Thyroid gland (tissue), 4 donors: ENCODE measurements around the gene CCDC15. TPM values are rescaled to one million over a fixed set of nuclear protein-coding genes. Genes with fewer than 3 reads are reported as not detected.

Experiments
- DNase-seq, 2 donors: peaks; one replicate each; pipeline ENCODE4 v3.0.0-alpha.2; 2019
- H3K27ac ChIP-seq, 3 donors: fragments of 200-600 bp; sonication (generic); 1 replicate in 2 of 3; 2 replicates in 1 of 3; pipeline ENCODE4 v1.5.1; 2016 to 2019; ENCODE audit warnings: mild to moderate bottlenecking in 1 of 3, moderate library complexity in 1 of 3
- H3K27me3 ChIP-seq: fragments of 200-600 bp; sonication (generic); one replicate; pipeline ENCODE4 v1.5.1; 2019
- H3K36me3 ChIP-seq, 2 donors: fragments of 200-600 bp; sonication (generic); one replicate each; pipeline ENCODE4 v1.5.1; 2016 to 2019
- H3K4me1 ChIP-seq, 2 donors: fragments of 200-600 bp; sonication (generic); one replicate each; pipeline ENCODE4 v1.5.1; 2017 to 2019
- H3K4me3 ChIP-seq, 3 donors: fragments of 200-600 bp; sonication (generic); replicated peaks in 1 of 3; 1 replicate in 2 of 3; 2 replicates in 1 of 3; pipeline ENCODE4 v1.5.1; 2016; ENCODE audit warnings: mild to moderate bottlenecking in 1 of 3
- H3K9me3 ChIP-seq: fragments of 200-600 bp; sonication (generic); one replicate; pipeline ENCODE4 v1.5.1; 2017
- POLR2A ChIP-seq, 2 donors: fragments of 450-650 bp; IDR thresholded peaks; one replicate each; pipeline ENCODE4 v1.6.1; 2017; ENCODE audit warnings: antibody characterized with exemption in 2 of 2, mild to moderate bottlenecking in 2 of 2, moderate library complexity in 1 of 2
- WGBS, 2 donors: methylation state at CpG; one replicate each; pipeline ENCODE4 v1.1.5; 2017; 5-methylcytosine and 5-hydroxymethylcytosine counted together
- intact Hi-C: fragments of 100-400 bp; cut with DNase I; formaldehyde crosslinking; loops from one replicate; pipeline ENCODE4 v1.15.1; 2023
- total RNA-seq, 4 donors: library from RNA; depleted of rRNA; stranded (reverse); fragments of >200 nt; gene quantifications; one replicate each; pipeline ENCODE4 v1.2.3, GENCODE V29; 2016
- TF ChIP-seq, protein P1 (sequence below), 6 experiments: fragments of 200-600 bp in 3 of 6; fragments of 450-650 bp in 3 of 6; sonication (generic) in 3 of 6; IDR thresholded peaks; one replicate each; pipeline ENCODE4 v1.5.1; 2016 to 2019; ENCODE audit warnings: antibody characterized with exemption in 6 of 6, mild to moderate bottlenecking in 2 of 6, inconsistent platforms in 1 of 6, moderate library complexity in 1 of 6

Gene CCDC15
- total RNA-seq, 4 donors from 2014 or later, result 0.33 to 2.8 (median 1.1) TPM

DNA sequence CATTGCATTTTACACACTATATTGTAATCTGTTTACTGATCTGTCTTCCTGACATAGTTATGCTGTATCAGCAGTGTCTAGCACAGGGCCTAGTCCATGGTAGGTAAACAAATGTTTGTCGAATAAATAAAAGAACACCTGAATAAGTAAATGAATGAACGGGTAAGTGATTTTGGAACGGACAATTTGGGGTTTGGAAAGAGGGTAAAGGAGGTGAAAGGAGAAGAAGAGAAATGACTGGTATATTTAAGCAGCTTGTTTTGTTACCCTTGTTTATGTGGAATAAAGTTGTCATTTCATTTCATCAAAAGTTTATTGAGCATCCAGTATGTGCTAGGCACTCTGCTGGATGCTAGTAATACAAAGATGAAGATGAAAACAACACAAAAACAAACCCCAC is 35.1 kb upstream of the CCDC15 start, which contains the start of gene HEPN1:
Gene HEPN1, plus strand, starts transcription at position 301 of the 400 bp plus-strand sequence.
- H3K27ac ChIP-seq, result no peak within 1 kb of the TSS
- intact Hi-C loops, result no loop called here
- WGBS, 2 donors, result 86 to 89% methylated on average over 3 of the region's 3 CpGs
- H3K27me3 ChIP-seq, result no peaks in the 10 kb centered on the region
- no peak for DNase-seq
- H3K9me3 ChIP-seq, result no peaks in the 10 kb centered on the region
- H3K4me1 ChIP-seq, result peaks cover 0 to 5% of the 10 kb centered on the region in 2 donors
- H3K4me3 ChIP-seq, result no peak within 1 kb of the TSS
- TF ChIP-seq POLR2A (IDR thresholded peaks at IDR 0.05), result no peak
- TF ChIP-seq, protein P1, sequence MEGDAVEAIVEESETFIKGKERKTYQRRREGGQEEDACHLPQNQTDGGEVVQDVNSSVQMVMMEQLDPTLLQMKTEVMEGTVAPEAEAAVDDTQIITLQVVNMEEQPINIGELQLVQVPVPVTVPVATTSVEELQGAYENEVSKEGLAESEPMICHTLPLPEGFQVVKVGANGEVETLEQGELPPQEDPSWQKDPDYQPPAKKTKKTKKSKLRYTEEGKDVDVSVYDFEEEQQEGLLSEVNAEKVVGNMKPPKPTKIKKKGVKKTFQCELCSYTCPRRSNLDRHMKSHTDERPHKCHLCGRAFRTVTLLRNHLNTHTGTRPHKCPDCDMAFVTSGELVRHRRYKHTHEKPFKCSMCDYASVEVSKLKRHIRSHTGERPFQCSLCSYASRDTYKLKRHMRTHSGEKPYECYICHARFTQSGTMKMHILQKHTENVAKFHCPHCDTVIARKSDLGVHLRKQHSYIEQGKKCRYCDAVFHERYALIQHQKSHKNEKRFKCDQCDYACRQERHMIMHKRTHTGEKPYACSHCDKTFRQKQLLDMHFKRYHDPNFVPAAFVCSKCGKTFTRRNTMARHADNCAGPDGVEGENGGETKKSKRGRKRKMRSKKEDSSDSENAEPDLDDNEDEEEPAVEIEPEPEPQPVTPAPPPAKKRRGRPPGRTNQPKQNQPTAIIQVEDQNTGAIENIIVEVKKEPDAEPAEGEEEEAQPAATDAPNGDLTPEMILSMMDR (IDR thresholded peaks at IDR 0.05), result no peak
- H3K36me3 ChIP-seq, result no peaks in the 10 kb centered on the region

DNA sequence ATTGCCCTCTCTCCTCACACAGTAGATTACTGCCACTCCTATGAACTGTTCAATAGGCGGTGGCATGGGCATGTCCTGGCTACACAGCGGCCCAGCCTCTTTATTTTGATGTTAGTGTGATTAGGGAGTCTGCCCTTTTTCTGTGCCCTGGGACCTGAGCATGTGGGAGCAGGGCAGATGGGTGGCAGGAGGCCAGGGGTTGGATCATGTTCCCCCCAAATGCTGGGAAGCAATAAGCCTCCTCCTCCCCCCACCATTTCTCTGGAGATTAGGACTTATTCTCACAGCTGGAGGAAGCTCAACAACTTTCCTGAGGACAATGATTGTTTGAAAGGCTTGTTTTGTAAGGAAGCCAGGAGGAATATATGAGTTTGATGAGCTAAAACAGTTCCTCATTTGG is 34.1 kb upstream of the CCDC15 start:
- no peaks in the 10 kb centered on the region for H3K9me3 ChIP-seq
- H3K36me3 ChIP-seq, result no peaks in the 10 kb centered on the region
- H3K27me3 ChIP-seq, result no peaks in the 10 kb centered on the region
- no peak overlapping the region for H3K4me3 ChIP-seq
- 97 to 100% methylated on average over 2 of the region's 2 CpGs for WGBS, 2 donors
- no peak for DNase-seq
- H3K4me1 ChIP-seq, result peaks cover 0 to 5% of the 10 kb centered on the region in 2 donors
- intact Hi-C loops, result no loop called here
- no peak for TF ChIP-seq POLR2A (IDR thresholded peaks at IDR 0.05)
- TF ChIP-seq, protein P1 (IDR thresholded peaks at IDR 0.05), result no peak
- H3K27ac ChIP-seq, result no peak overlapping the region

DNA sequence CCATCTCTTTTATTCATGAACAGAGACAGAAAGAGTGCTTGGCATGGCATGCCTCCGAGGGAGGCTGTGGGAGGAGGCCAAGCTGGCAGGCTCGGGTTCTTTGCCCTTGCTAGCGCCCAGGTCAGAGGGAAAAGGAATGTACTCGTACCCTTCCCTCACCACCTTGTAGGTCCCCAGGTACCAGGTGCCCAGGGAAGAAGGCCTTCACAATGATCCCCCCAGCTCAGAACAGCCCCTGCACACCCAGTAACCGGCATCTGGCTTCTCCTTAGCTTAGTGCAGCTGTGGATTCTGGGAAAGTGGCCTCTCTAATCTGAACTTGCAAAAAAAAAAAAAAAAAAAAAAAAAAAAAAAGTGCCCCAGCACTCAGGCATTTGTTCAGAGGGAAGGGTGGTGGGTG is 33.6 kb upstream of the CCDC15 start:
- peak overlapping the region in 1 of 3 donors; percentile 55 for H3K27ac ChIP-seq
- no peak overlapping the region for H3K4me3 ChIP-seq
- H3K4me1 ChIP-seq, result peaks cover 0 to 5% of the 10 kb centered on the region in 2 donors
- DNase-seq, result no peak
- no peak for TF ChIP-seq POLR2A (IDR thresholded peaks at IDR 0.05)
- TF ChIP-seq, protein P1 (IDR thresholded peaks at IDR 0.05), result no peak
- no peaks in the 10 kb centered on the region for H3K36me3 ChIP-seq
- H3K27me3 ChIP-seq, result no peaks in the 10 kb centered on the region
- no peaks in the 10 kb centered on the region for H3K9me3 ChIP-seq
- intact Hi-C loops, result no loop called here
- WGBS, 2 donors, result 95 to 97% methylated on average over 5 of the region's 5 CpGs

DNA sequence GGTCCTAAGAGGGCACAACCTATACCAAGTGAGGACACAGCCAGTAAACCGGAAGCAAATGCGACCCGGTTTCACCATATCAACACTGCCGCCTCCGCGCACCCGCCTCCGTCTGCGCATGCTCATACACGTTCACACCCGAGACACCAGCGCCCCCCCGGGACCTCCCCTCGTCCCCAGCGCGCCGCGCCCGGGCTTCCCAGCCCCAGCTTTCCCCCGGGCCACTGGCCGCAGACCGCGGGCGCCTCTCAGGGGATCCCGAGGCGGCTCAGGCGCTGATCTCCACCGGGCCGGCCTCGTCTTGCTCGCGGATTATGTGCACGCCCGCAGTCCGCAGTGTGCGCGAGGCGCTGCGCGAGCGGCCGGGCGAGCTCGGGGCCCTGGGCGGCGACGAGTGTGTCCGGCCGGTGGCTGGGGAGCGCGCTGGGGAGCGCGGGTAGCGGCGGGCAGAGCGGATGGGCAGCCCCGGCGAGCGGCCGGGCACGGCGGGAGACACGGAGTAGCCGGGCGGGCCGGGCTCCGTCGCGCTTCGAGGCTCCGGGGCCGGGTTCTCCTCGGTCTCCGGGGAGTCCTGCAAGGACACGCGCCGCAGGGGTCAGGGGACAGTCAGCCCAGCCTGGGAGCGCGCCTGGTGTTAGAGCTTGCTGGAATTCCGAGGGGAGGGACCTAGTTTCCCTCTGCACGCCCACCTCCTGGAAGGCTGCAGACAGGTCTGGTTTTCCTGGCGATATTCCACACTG is 33.0 kb upstream of the CCDC15 start:
- TF ChIP-seq POLR2A (IDR thresholded peaks at IDR 0.05), result peak in 1 of 2 donors; percentile 21
- TF ChIP-seq, protein P1 (IDR thresholded peaks at IDR 0.05), result no peak
- WGBS, 2 donors, result 7 to 17% methylated on average over 45 to 67 of the region's 82 CpGs
- Histone ChIP-seq H3K27me3 (no peaks in the 10 kb centered on the region), H3K4me3 (peak overlapping the region; percentile 9 to 27 (median 23)), H3K4me1 (peaks cover 0 to 5% of the 10 kb centered on the region in 2 donors), H3K36me3 (no peaks in the 10 kb centered on the region), H3K27ac (peak overlapping the region in 2 of 3 donors; percentile 13 to 55), H3K9me3 (no peaks in the 10 kb centered on the region)
- intact Hi-C loops, result no loop called here
- DNase-seq, result peak; percentile 72 to 77

DNA sequence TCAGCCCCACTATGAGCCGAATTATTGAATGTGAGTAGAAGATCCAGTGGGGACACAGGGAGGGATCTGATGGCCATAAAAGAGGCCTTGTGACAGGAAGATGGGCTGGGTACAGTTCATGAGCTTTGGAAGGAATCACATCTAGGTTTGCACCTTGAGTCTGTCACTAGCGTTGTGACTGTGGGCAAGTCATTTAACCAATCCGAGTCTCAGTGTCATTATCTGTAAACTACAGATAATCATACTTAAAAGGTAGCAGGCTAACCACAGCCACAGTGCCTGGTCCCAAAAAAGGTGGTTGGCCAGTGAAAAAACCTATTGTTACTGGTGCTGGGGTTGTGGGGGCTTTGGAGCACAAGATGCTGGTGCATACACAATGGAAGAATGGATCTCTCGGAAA is 31.2 kb upstream of the CCDC15 start:
- Histone ChIP-seq H3K9me3 (no peaks in the 10 kb centered on the region), H3K36me3 (no peaks in the 10 kb centered on the region), H3K27ac (no peak overlapping the region), H3K27me3 (no peaks in the 10 kb centered on the region), H3K4me3 (no peak overlapping the region), H3K4me1 (peaks cover 0 to 5% of the 10 kb centered on the region in 2 donors)
- no peak for DNase-seq
- intact Hi-C loops, result no loop called here
- 90 to 94% methylated on average over 4 of the region's 4 CpGs for WGBS, 2 donors
- no peak for TF ChIP-seq POLR2A (IDR thresholded peaks at IDR 0.05)
- TF ChIP-seq, protein P1 (IDR thresholded peaks at IDR 0.05), result no peak
